ENCODE data around the gene PRRT4.

PRRT4 gene

GRCh38 chr7:128385988-128386925 is 24.8 kb upstream of the PRRT4 start:
- no peak overlapping the region for H3K4me3 ChIP-seq (replicated peaks; ENCODE audit: insufficient read depth, low read length)
- H3K27me3 ChIP-seq (ENCODE audit: insufficient read depth, poor library complexity, severe bottlenecking), result no peaks in the 10 kb centered on the region
- H3K27ac ChIP-seq (replicated peaks), result peak overlapping the region; percentile 39
- TF ChIP-seq REST (IDR thresholded peaks at IDR 0.05; ENCODE audit: insufficient replicate concordance, low read depth) (no peak), CTCF (IDR thresholded peaks at IDR 0.05; ENCODE audit: insufficient read depth, low read length) (no peak), SPI1 (IDR thresholded peaks at IDR 0.05; ENCODE audit: borderline replicate concordance, low read depth) (no peak)
- peak in 1 of 2 experiments; percentile 61 for DNase-seq (ENCODE audit: low read depth in 1 of 2, low spot score in 1 of 2)

DNA sequence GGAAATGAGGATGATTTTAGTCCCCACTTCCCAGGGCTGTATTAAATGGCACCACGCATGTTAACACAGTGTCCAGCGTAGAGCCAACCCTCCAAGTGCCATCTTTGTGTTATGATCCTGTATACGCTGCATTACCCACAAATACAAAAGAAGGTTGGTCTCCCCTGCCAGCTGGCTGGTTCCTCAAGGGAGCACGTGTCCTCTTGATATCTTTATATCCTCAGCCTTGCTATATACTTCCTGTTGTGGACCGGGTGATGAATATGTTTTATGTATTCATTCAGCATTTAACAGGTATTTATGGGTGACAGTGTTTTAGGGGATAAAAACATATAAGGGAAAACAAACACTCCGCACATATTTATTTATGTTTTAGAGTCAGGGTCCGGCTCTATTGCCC is 23.2 kb upstream of the PRRT4 start:
- no peaks in the 10 kb centered on the region for H3K27me3 ChIP-seq (ENCODE audit: insufficient read depth, poor library complexity, severe bottlenecking)
- TF ChIP-seq SPI1 (IDR thresholded peaks at IDR 0.05; ENCODE audit: borderline replicate concordance, low read depth) (no peak), CTCF (IDR thresholded peaks at IDR 0.05; ENCODE audit: insufficient read depth, low read length) (no peak), GABPA (IDR thresholded peaks at IDR 0.05; ENCODE audit: low read depth) (no peak), REST (IDR thresholded peaks at IDR 0.05; ENCODE audit: insufficient replicate concordance, low read depth) (no peak), POLR2AphosphoS5 (IDR thresholded peaks at IDR 0.05; ENCODE audit: low read depth) (no peak)
- H3K4me3 ChIP-seq (replicated peaks; ENCODE audit: insufficient read depth, low read length), result no peak overlapping the region
- H3K27ac ChIP-seq (replicated peaks), result no peak overlapping the region
- no peak for DNase-seq (ENCODE audit: low read depth in 1 of 2, low spot score in 1 of 2)

- Histone ChIP-seq H3K27ac (replicated peaks) (no peak overlapping the region), H3K4me3 (replicated peaks; ENCODE audit: insufficient read depth, low read length) (no peak overlapping the region), H3K27me3 (ENCODE audit: insufficient read depth, poor library complexity, severe bottlenecking) (no peaks in the 10 kb centered on the region)
- DNase-seq (ENCODE audit: low read depth in 1 of 2, low spot score in 1 of 2), result no peak
- TF ChIP-seq GABPA (IDR thresholded peaks at IDR 0.05; ENCODE audit: low read depth) (no peak), REST (IDR thresholded peaks at IDR 0.05; ENCODE audit: insufficient replicate concordance, low read depth) (no peak), CTCF (IDR thresholded peaks at IDR 0.05; ENCODE audit: insufficient read depth, low read length) (no peak), POLR2AphosphoS5 (IDR thresholded peaks at IDR 0.05; ENCODE audit: low read depth) (no peak), SPI1 (IDR thresholded peaks at IDR 0.05; ENCODE audit: borderline replicate concordance, low read depth) (no peak)
Measured at GRCh38 chr7:128383776-128384175, 22.3 kb upstream of the PRRT4 start.
